ENCODE data around the gene RPN2.

RPN2 gene

DNA sequence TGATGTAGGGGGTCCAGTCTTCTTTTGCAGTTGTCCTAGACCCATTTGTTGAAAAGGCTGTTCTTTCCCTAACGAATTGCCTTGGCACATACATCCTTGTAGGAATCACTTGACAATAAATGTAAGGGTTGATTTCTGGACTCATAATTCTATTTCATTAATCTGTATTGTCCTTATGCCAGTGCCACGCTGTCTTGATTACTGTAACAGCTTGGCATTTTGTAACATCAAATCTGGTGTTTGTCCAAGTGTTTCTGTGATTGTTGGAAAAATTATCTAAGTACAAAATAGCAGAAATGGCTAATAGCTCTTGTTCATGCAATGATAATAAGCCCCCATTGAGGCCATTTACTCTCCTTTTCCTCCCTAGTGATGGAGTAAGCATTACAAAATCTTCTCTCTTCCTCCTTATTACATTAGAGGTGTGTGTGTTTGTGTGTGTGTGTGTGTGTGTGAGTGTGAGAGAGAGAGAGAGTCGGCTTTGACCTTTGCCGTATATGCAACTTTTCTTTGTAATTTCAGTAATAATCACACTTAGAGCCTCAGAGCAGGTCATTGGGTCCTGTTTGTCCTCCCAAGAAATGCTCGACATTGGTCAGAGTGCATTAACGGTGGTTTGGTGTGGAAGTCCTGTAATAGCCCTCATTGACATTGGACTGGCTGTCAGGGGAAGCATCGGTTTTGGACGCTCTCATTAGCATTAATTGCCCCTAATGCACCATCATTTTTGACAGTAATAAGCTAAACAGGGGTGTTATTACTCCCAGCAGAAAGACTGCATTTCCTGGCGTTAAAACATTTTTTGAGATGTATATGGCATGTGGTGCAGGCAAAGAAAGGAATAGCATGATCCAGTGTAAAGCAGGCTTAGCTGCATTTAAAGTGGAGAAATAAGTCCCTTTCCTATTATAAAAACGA, 40.9 kb downstream of the RPN2 start:
- no peak for DNase-seq

DNA sequence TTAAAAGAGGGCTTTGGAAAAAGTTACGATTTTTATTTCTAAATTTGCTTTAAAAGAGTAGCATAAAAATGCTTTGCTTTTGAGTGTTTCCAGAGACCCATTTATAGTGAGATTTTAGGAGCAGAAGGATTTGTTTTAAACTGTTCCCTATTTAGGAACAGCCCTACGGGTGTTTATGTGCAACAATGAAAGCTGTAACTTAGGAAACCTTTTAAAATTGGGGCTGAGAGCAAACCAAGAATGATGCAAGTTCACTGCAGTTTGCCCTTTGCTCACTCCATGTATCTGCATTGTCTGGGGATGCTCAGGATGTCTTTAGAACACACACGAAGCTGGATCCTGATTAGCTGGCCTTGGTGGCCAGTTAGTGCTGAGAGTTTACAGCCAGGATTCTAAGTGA, 41.6 kb downstream of the RPN2 start:
- DNase-seq, result no peak

DNA sequence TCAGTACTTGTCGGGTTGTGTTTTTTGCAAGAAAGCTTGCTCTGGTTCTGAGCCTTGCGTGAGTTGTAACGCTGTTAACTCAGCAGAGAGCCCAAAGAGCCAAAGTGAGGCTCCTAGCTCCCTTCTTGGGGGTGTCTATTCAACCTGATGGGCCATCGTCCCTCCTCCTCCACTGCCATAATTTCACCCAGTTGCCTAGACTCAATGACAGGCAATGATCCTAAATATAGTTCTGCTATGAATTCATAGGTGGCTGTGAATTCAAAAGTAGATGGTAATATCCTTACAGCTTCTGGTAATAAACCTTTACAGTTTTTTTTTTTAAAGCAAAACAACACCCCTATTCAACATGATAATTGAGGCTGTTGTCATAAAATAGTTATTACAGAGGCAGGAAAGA, 43.0 kb downstream of the RPN2 start:
- no peak for DNase-seq

DNA sequence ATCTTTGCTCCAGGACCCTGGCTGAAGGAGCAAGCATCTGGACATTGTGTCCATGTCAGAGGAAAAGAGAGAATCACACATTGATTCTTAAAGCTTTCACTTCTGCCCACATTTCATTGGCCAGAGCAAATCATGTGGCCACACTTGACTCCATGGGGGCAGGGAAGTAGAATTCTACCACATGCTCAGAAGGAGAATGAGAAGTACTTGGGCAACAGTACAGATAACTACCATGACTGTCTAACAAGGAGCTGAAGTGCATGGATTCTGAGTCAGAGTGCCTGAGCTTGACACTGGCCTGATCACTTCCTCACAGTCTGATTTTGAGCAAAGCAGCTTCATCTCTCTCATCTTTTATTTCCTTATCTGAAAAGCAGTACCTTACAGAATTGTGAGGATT, 43.9 kb downstream of the RPN2 start:
- no peak for DNase-seq

DNA sequence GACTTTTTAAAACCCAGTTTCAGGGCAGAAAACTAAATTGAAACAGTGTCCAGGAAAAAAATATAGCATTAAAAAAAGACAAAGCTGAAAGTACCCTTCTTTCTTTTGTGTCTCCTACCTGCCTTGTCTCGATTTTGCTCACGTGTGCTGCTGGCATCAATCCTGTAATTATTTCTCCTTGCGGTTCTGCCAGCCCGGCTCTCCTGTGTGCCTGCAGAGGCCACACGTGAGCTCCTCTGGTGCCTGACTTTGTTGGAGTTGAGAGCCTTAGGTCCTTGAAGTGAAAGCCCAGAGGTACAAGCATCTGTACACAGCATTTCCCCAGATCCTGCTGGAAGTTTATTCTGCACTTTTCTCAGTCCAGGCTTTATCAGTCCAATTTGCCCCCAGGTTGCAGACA, 46.0 kb downstream of the RPN2 start:
- DNase-seq, result no peak

DNA sequence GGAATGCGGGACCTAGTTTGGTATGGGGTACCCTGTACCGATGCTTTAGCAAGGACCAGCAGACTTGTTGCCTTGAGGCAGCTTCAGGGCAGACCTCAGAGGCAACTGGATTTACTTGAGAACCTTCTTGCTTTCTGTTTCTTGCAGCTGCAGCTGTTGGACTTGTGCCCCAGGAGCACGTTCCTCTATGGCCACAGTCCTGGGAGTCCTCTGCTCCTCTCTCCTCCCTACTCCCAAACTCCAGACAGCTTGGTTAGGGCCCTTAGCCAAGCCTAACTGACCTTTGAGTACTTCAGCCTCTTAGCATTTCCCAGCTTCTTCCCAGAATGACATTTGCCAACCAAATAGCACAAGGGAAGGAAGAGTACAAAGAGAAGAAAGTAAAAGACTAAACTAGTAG, 47.8 kb downstream of the RPN2 start:
- no peak for DNase-seq

DNA sequence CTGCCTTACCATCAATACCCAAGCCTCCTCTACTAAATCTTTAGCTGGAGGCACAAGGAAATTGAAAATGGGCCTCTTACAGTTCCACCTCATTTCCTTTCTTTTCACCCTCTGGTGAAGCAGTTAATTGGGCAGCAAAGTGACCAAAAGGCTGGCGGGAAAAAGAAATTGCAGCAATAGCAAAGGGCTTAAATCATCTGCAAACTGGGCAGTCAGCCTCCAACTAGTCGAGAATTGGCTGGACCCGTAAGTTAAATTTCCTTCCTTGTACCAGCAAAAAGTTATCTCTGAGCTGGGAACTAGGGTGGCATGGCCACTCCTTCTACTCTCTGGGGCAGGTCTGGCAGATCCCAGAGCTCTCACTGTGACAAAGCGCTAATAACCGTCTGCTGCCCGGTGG, 49.0 kb downstream of the RPN2 start:
- no peak for DNase-seq

DNA sequence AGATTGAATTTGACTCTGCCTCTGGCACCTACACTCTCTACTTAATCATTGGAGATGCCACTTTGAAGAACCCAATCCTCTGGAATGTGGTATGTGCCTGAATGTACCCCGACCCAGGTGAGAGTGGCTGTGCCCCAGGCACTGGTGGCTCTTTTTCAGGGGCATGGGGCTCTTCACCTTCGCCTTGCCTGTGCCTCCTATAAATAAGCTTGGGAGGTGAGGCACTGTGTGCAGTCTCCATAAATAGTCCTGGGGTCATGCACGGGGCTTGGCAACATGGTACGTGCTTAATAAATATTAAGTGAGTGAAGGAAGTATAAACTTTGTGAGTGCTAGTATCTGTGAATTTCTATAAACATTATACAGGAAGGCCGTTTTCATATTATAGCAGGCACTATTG, 49.5 kb downstream of the RPN2 start:
- no peak for DNase-seq

DNA sequence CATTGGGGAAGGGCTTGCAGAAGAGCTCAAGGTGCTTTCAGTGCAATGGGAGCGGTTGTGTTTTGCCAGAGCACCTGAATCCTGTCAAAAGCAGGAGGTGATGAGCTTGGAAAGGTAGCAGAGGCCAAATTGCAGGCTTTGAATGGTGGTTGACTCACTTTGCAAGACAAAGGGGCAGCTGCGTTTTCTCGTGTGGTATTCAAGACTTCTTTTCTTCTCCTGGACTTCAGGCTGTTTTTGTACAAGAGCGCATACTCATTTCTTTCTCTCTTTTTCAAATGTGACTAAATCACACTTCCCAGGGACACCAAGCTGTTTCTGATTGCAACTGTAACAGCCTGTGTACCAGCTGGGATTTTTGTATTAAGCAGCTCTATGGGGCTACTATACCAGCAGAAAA, 50.2 kb downstream of the RPN2 start:
- no peak for DNase-seq

DNA sequence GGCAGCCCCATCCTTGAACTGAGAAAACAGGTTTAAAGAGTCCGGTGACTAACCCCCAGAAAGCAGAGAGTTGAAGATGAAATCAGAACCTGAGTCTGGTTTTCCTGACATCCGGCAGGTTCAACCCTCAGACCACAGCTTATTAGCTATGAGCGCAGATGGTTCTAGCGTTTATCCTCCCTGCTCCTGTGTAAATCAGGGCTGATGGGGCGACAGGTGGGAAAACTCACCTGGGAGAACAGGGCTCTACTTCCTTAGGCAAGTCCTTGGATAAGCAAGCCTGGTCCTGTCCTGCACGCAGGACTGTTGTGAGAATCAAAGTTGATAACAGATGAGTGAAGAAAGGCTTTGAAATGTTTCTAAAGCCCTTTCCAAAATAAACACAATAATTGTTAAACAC, 51.1 kb downstream of the RPN2 start:
- DNase-seq, result no peak

DNA sequence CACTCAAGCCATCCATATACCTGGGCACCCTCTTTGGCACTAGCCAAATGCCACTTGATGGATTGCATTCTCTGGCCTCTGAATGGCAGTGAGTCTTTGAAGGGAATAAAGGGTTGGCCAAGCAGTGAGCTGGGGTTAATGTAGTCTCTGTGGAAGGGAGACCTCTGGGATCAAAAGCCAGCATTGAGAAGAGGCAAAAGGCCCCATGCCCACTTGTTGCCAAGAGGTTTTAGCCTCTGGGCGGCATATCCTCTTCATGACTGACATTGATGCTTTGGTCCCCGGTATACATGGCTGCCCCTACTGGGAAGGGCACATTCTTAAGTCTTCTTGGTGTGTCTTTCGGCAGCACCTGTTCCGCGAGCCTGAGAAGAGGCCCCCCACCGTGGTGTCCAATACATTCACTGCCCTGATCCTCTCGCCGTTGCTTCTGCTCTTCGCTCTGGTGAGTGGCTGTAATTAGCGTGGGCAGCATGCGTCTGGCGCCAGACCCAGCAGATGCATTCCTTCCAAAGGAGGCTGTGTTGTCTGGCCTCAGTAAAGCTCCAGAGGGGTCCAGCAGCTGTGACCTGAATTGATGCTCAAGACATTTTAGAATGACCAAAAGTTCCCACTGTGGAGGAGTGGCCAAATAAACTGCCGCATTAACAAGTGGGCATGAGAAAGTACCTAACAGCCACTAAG, 53.0 kb downstream of the RPN2 start:
- DNase-seq, result peak; percentile 79

DNA sequence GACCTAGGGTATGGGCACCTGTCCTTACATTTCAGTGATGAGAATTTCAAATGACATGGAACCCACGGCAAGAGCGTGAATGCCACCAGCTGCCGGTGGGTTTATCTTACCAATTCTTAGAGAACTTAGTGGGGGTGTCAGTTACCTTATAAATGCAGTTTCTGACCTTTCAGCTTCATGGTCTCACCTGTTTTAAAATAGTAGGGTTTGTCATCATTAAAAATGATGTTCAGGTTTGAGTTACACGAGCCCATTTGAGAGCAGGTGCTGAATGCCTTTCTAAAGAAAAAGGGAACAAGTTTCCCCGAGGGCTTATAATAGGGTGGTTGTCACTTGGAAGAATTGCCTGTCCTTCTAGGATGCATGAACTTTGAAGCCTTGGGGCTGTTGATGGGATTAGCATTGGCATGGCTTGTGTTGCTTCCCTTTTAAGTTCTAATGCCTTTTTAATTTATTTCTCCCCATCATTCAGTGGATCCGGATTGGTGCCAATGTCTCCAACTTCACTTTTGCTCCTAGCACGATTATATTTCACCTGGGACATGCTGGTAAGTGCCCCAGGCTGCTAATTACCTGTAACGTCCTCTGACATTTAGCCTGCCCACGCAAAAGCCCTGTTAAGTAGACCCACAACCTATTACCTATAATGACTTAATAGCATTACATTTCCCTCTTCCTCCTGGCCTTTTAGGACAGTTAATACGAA, 54.6 kb downstream of the RPN2 start:
- DNase-seq, result peak; percentile 68

DNA sequence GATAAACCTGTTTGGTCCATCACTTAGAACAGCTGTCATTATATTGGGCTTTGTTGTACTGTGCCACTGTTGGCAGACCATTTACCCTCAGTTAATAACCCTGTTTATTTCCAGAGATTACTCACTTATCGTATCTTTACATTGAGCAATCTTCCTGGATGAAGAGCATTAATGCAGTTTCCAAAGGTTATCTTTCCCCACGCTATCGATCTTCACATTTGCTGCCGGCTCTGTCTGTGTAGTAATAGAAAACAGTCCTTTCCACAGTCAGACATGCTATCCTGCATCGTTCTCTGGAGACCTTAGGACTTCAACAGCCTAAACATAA, 55.1 kb downstream of the RPN2 start:
- peak; percentile 68 for DNase-seq

DNA sequence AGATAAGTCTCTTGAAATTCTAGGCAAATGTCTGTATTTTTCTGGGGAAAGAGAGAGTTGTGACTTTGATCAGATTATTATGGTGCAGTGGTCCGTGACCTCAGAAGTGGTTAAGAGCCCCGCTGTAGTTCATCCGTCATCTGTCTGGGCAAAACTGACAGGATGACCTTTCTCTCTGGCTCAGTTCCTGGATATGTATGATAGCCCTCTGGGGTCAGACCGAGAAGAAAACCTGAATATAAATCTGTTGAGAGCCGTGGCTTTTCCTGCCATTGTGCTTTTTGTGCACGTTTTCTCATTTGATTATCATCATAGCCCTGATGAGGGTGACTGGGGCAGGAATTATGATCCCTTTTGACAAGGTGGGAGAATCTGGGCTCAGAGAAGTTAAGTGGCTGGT, 55.9 kb downstream of the RPN2 start:
- DNase-seq, result peak; percentile 47

DNA sequence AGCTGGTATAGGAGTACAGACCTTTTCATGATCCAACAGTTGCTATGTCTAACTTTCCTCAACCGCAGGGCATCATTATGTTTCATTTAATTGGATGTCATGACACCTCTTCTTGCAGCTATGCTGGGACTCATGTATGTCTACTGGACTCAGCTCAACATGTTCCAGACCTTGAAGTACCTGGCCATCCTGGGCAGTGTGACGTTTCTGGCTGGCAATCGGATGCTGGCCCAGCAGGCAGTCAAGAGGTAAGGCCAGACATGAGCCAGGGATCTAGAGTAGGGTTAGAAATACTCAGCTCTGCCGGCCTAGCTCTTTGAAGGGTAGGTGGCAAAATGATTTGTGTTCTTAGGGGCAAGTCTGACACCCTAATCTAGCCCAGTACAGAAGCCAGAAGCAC, 57.3 kb downstream of the RPN2 start:
- DNase-seq, result no peak

DNA sequence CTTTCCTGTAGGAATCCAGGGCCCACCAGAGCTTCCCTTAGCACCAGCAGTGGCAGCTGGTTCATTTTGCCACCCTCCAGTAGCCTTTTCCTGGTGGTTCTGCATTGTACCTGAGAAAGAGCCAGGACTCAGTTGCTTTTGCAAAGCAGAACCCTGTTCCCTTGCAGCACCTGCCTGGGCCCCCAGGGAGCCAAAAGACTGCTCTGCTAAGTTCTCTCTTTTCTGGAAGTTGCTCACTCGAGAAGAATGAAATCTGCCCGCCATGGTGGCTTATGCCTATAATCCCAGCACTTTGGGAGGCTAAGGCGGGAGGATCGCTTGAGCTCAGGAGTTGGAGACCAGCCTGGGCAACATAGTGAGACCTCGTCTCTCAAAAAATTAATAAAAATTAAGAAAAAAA, 58.5 kb downstream of the RPN2 start:
- DNase-seq, result no peak

DNA sequence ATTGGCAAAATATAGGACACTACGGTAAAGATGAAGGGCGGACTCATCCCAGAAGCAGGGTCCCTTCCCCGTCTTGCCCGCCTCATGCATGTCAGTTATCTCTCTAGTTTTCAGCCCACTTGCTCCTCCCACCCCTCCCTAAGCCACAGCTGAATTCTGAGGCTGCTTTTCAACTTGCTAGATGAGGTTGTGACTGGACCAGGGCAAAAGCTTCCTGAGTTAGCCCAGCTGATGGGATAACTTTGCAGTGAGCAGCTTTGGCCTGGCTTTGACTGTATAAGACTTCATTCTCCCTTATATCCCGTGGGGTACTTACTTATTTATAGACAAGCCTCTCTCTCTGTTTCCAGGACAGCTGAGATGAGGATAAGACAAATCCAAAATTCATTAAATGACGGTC, 59.3 kb downstream of the RPN2 start:
- no peak for DNase-seq

DNA sequence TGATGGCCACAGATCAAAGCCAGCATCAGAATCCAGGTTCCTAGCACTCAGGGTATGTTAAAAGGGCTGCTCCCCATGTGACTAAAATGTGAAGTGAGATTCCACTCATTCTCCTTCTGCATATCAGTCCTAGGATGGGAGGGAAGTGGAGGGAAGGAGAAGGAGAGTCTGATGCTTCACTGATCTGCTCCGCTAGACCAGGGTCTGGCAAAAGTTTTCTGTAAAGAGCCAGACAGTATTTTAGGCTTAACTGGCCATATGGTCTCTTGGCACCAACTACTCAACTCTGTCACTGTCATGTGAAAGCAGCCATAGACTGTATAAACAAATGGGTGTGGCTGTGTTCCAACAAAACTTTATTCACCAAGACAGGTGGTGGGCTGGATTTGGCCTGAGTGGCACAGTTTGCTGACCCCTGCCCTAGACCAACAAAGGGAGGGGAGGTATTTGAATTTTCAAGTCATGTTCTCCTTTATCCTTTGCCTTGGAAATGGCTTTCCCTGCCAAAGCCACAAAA, 59.9 kb downstream of the RPN2 start:
- no peak for DNase-seq

DNA sequence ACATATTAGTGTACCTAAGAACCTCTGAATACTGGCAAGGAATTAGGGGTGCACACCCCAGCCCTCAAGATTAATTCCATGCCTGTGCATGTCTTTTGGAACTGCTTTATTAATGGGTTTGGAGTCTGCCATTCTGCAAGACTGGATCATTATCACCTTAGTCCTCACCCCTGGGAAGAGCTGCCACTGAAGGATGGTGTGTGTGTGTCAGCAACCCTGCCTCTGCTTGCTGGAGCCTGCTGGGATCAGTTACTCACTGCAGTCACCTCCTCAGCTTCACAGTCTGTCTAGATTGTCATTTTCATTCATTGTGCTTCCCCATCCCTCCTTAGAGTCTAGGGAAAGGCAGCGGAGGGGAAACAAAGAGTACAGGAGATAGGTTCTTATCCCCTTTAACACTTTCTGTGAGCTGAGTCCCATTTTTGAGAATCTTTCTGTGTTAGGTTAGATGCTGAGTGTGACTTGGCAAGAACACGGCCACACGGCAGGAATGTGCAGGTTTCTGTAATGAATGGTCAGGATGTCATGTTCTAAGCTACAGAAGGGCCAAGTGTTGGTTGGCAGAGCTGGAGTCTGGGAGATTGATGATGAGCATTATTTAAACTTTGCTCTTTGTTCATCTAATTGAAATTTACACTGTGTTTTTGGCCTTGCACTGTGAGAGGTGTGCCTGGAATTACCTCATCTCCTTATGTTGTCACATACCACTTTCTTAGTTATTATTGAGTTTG, 61.4 kb downstream of the RPN2 start:
- DNase-seq, result no peak

DNA sequence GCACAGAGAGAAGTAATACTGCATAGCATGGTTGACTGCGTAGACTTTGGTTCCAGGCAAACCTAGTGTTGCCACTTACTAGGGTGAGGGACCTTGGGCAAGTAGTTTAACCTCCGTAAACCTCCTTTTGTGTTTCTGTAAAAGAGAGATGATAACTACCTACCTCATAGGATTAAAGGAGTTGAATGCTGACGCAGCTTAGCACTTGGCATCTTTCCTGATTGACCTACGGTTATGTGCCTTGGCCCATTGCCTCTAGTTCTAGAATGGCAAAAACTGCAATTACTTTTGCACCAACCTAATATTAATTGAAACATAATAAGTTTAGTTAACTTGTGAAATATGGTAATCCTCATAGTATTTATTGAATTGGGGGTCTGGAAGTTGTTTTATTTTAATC, 63.4 kb downstream of the RPN2 start:
- DNase-seq, result no peak

DNA sequence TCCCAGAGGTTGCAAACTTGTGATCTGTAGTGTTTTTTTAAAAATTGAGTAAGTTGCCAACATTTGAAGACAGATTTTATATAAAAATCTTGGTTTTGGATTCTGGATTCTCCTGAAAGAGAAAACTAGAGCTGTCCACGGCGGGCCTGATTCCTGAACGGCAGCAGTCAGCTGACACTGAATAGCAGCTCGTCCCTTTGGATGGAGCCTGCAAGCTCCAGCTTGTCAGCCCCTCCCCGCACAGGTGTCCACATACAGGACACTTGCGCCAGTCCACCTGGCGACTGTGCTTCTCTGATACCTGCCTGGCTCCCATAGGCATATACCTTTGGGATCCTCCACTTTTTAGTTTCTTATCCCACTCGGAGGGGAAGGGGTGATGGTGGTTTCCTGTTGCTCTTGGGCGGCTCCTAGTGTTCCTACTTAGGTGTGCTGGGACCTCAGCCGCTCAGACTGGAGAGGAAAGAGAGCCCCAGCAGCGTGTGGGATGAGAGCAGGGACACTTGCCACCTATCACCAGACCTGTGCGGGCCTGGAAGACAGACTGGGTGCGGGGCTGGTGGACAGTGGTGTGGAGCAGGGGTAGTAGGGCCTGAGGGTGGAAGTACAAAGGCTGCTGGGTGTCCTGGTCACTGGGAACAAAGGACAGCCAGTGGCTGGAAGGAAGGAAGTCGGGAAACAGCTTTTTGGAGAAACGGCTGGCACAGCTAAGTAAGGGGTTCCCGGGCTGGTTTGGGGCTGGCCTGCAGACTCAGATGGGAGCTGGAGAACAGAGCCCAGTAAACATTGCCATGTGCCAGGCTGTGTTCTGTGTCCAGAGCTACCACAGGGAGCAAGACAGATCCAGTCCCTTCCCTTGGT, 64.2 kb downstream of the RPN2 start:
- DNase-seq, result no peak

DNA sequence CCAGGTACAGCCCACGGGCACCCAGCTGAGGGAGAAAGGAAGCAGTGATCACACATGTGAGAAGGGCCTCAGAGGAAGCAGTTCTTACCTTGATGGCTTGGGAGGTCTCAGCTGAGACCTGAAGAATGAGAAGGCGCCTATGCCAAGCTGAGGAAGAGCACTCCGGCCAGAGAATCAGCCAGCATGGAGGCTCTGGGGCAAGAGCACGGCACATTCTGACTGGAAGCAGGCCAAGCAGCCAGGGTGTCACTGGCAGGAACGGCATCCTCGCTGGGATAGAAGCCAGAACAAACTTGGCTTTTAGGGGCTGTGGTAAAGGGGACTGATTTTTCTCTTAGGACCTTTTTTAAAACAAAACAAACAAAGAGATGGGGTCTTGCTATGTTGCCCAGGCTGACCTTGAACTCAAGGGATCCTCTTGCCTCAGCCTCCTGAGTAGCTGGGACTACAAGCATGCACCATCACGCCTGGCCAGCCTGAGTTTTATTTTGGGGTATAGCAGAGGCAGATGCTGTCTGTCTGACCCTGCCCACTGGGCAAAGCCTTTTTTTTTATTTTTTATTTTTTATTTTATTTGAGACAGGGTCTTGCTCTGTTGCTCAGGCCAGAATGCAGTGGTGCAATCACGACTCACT, 64.9 kb downstream of the RPN2 start:
- peak; percentile 10 for DNase-seq

Data from DMS79 treated with DMSO at 0.1 percent for 48 hours (cell line).